GM12878 (cell line): ENCODE results near the gene TSR3. TPM values are rescaled to one million over a fixed set of nuclear protein-coding genes. Genes with fewer than 3 reads are reported as not detected.
A peak's percentile ranks its signal among the peaks of the same experiment; 100 is the strongest.

Source experiments
- ATAC-seq: fragments of 200-7000 bp; cut with Tn5 transposase; 3 replicates; pipeline ENCODE4 v1.9.1; 2020; ENCODE audit warnings: mild to moderate bottlenecking, moderate library complexity
- BruUV-seq: library from RNA; stranded (reverse); fragments of 400-500 nt; replicated peaks from 2 replicates; lab custom pipeline; 2021; lab: Mats Ljungman, UMichigan
- CTCF ChIA-PET: fragments of 300-600 bp; sonication (Branson Sonifier 250); formaldehyde crosslinking; extraction: SDS; loops from one replicate; lab custom pipeline; 2021; ENCODE audit warnings: inconsistent platforms; lab: Yijun Ruan, JAX
- POLR2A ChIA-PET: fragments of 350-600 bp; formaldehyde crosslinking; extraction: SDS; loops from one replicate; lab custom pipeline; 2021; ENCODE audit warnings: inconsistent platforms; lab: Charles Lee
- RAD21 ChIA-PET: fragments of 300-600 bp; sonication (Branson Sonifier 250); formaldehyde crosslinking; loops from one replicate; lab custom pipeline; 2023; ENCODE audit warnings: antibody characterized with exemption; ENCODE audit not compliant: unreplicated experiment; lab: Charles Lee
- SMC1A ChIA-PET: fragments of 300-600 bp; sonication (Branson Sonifier 250); formaldehyde crosslinking; loops from one replicate; lab custom pipeline; 2023; ENCODE audit not compliant: unreplicated experiment, uncharacterized antibody; lab: Charles Lee
- DNase-seq: peaks from one replicate; pipeline ENCODE4 v3.0.0-alpha.2; 2011; ENCODE audit warnings: low read depth, low spot score
- FAIRE-seq: peaks from 3 replicates; lab custom pipeline; 2011; peaks lifted over from hg19 to GRCh38; lab: Jason Lieb, UNC
- H2AFZ ChIP-seq: 2 replicates; pipeline ENCODE4 v1.6.0; 2011; ENCODE audit warnings: low read depth, low read length, control low read depth; ENCODE audit not compliant: control insufficient read depth
- H3K27ac ChIP-seq: 2 replicates; pipeline ENCODE4 v1.5.1; 2011; ENCODE audit warnings: control low read depth; ENCODE audit not compliant: control insufficient read depth, insufficient read depth
- H3K27me3 ChIP-seq, 2 experiments: replicated peaks in 1 of 2; 2 replicates each; pipeline versions ENCODE4 v1.6.0 to v1.6.1; 2011; ENCODE audit warnings: low read length in 1 of 2; ENCODE audit not compliant: control insufficient read depth in 2 of 2, insufficient read depth in 2 of 2
- H3K36me3 ChIP-seq, 2 experiments: 2 replicates each; pipeline ENCODE4 v1.5.1; 2011; ENCODE audit warnings: low read length in 1 of 2; ENCODE audit not compliant: control insufficient read depth in 2 of 2, insufficient read depth in 2 of 2
- H3K4me1 ChIP-seq: 2 replicates; pipeline ENCODE4 v1.6.1; 2011; ENCODE audit warnings: mild to moderate bottlenecking, low read length, moderate library complexity, mixed read lengths; ENCODE audit not compliant: control insufficient read depth, insufficient read depth
- H3K4me2 ChIP-seq: 2 replicates; pipeline ENCODE4 v1.6.0; 2011; ENCODE audit warnings: control low read depth; ENCODE audit not compliant: control insufficient read depth, insufficient read depth
- H3K4me3 ChIP-seq: fragments of 200-600 bp; sonication (generic); 2 replicates; pipeline ENCODE4 v1.5.1; 2016
- H3K79me2 ChIP-seq: 2 replicates; pipeline ENCODE4 v1.6.0; 2011; ENCODE audit warnings: low read length; ENCODE audit not compliant: control insufficient read depth, insufficient read depth
- H3K9ac ChIP-seq: 2 replicates; pipeline ENCODE4 v1.8.0; 2011; ENCODE audit warnings: low read length, control low read depth, mixed read lengths; ENCODE audit not compliant: control insufficient read depth, insufficient read depth
- H3K9me3 ChIP-seq: replicated peaks from 3 replicates; pipeline ENCODE4 v1.5.1; 2011; ENCODE audit warnings: mild to moderate bottlenecking, low read length; ENCODE audit not compliant: control insufficient read depth, insufficient read depth
- H4K20me1 ChIP-seq: 2 replicates; pipeline ENCODE4 v1.6.0; 2011; ENCODE audit not compliant: control insufficient read depth, insufficient read depth
- ATF3 ChIP-seq: IDR thresholded peaks from 2 replicates; pipeline ENCODE4 v1.6.1; 2011; ENCODE audit warnings: low read depth, mild to moderate bottlenecking, low read length, moderate library complexity, borderline replicate concordance; ENCODE audit errors: extremely low read depth
- ATF7 ChIP-seq: fragments of 450-650 bp; IDR thresholded peaks from 2 replicates; pipeline ENCODE4 v1.6.1; 2016; ENCODE audit warnings: low read depth, mild to moderate bottlenecking
- BCL3 ChIP-seq: IDR thresholded peaks from 2 replicates; pipeline ENCODE4 v1.6.1; 2011; ENCODE audit warnings: borderline replicate concordance, low read depth, mild to moderate bottlenecking, moderate library complexity, low read length; ENCODE audit not compliant: insufficient read depth, poor library complexity, severe bottlenecking
- BHLHE40 ChIP-seq, 2 experiments: fragments of 450-650 bp in 1 of 2; IDR thresholded peaks; 2 replicates each; pipeline ENCODE4 v1.6.1; 2011 to 2017; ENCODE audit warnings: low read depth in 2 of 2, borderline replicate concordance in 1 of 2, improper control_type of control experiment in 1 of 2, low read length in 1 of 2, mild to moderate bottlenecking in 1 of 2
- HCFC1 ChIP-seq: fragments of 150-350 bp; IDR thresholded peaks from 2 replicates; pipeline ENCODE4 v1.6.1; 2014; ENCODE audit warnings: low read length
- IKZF2 ChIP-seq, 2 experiments: fragments of 450-650 bp; IDR thresholded peaks; 2 replicates each; pipeline ENCODE4 v1.6.1; 2017; ENCODE audit warnings: mild to moderate bottlenecking in 2 of 2, moderate library complexity in 2 of 2
- LARP7 ChIP-seq: fragments of 450-650 bp; IDR thresholded peaks from 2 replicates; pipeline ENCODE4 v1.6.1; 2017; ENCODE audit warnings: mild to moderate bottlenecking
- NFIC ChIP-seq: IDR thresholded peaks from 2 replicates; pipeline ENCODE4 v1.6.1; 2012; ENCODE audit warnings: low read depth, mild to moderate bottlenecking, inconsistent platforms, low read length, moderate library complexity
- NKRF ChIP-seq: fragments of 450-650 bp; conservative IDR thresholded peaks from 2 replicates; pipeline ENCODE4 v1.6.1; 2017; ENCODE audit warnings: mild to moderate bottlenecking, moderate library complexity
- NR2C1 ChIP-seq: fragments of 450-650 bp; IDR thresholded peaks from 2 replicates; pipeline ENCODE4 v1.6.1; 2017; ENCODE audit warnings: antibody characterized with exemption, mild to moderate bottlenecking, moderate library complexity
- POLR2A ChIP-seq: IDR thresholded peaks from 2 replicates; pipeline ENCODE4 v1.6.1; 2011; ENCODE audit warnings: low read depth, mild to moderate bottlenecking, low read length
- POLR2AphosphoS5 ChIP-seq: IDR thresholded peaks from 2 replicates; pipeline ENCODE4 v1.6.1; 2011; ENCODE audit warnings: mild to moderate bottlenecking, low read length, inconsistent platforms
- RB1 ChIP-seq: fragments of 450-650 bp; formaldehyde crosslinking; IDR thresholded peaks from 2 replicates; pipeline ENCODE4 v1.6.1; 2017; ENCODE audit warnings: mild to moderate bottlenecking, borderline replicate concordance
- RUNX3 ChIP-seq: IDR thresholded peaks from 2 replicates; pipeline ENCODE4 v1.6.1; 2012; ENCODE audit warnings: low read length, inconsistent platforms
- SMARCA5 ChIP-seq: fragments of 450-650 bp; IDR thresholded peaks from 2 replicates; pipeline ENCODE4 v1.6.1; 2017; ENCODE audit warnings: mild to moderate bottlenecking
- TAF1 ChIP-seq: IDR thresholded peaks from 2 replicates; pipeline ENCODE4 v1.6.1; 2011; ENCODE audit warnings: mild to moderate bottlenecking, low read depth, low read length, borderline replicate concordance
- TCF12 ChIP-seq: IDR thresholded peaks from 2 replicates; pipeline ENCODE4 v1.6.1; 2011; ENCODE audit warnings: low read depth, mild to moderate bottlenecking, low read length
- TCF3 ChIP-seq: IDR thresholded peaks from 2 replicates; pipeline ENCODE4 v1.6.1; 2012; ENCODE audit warnings: low read depth, mild to moderate bottlenecking, low read length, borderline replicate concordance; ENCODE audit not compliant: insufficient read depth
- YY1 ChIP-seq: IDR thresholded peaks from 2 replicates; pipeline ENCODE4 v1.6.1; 2011; ENCODE audit warnings: low read depth, mild to moderate bottlenecking, low read length
- ZNF24 ChIP-seq: fragments of 450-650 bp; IDR thresholded peaks from 2 replicates; pipeline ENCODE4 v1.6.1; 2017; ENCODE audit warnings: antibody characterized with exemption, mild to moderate bottlenecking
- WGBS: methylation state at CpG from one replicate; pipeline ENCODE4 v1.1.6; 2016; ENCODE audit warnings: low lambda C conversion rate; ENCODE audit not compliant: insufficient replicate concordance, insufficient coverage; ENCODE audit errors: missing lambda C conversion rate; 5-methylcytosine and 5-hydroxymethylcytosine counted together
- in situ Hi-C: fragments of 300-500 bp; cut with MboI; formaldehyde crosslinking; loops from 9 replicates; pipeline ENCODE4 v1.14.3; 2018; ENCODE audit warnings: mixed read lengths
- intact Hi-C: fragments of 100-400 bp; cut with micrococcal nuclease; formaldehyde crosslinking; loops from one replicate; pipeline ENCODE4 v1.14.2; 2022; ENCODE audit not compliant: unreplicated experiment
- polyA plus RNA-seq, 11 experiments: library from polyadenylated mRNA; depleted of rRNA in 4 of 11; unstranded in 6 of 11; stranded (reverse) in 5 of 11; fragments of >200 nt; fragmentation: Nextera tagmentation in 4 of 11; fragmentation: Illumina TruSeq in 1 of 11; extraction: Ambion mirVana in 4 of 11; extraction: Trizol in 1 of 11; gene quantifications; 1 replicate in 1 of 11; 2 replicates in 10 of 11; pipeline versions ENCODE4 v1.2.1 to v1.2.3, GENCODE V29; 2011 to 2016; ENCODE audit warnings: inconsistent platforms in 2 of 11, missing spikeins in 2 of 11, low read depth in 1 of 11
- total RNA-seq, 4 experiments: library from RNA; depleted of rRNA in 3 of 4; stranded (reverse); fragments of >200 nt in 3 of 4; fragmentation: Illumina TruSeq in 1 of 4; extraction: Trizol in 1 of 4; gene quantifications; 2 replicates each; pipeline versions ENCODE4 v1.2.1 to v1.2.3, GENCODE V29; 2013 to 2021

Gene TSR3
- total and polyA plus RNA-seq, 10 of the 15 experiments (the other 5 are each of a cell fraction or from before 2014, with no cell fraction given) = 3.4 to 108 (median 46.9) TPM

GRCh38 chr16:1308036-1308976 is 43.4 kb downstream of the TSR3 start:
- no TSS peak for BruUV-seq
- Histone ChIP-seq H3K4me3 (peak overlapping the region; percentile 41; the same call in 1 of the 2 replicates), H3K4me2 (peak overlapping the region; percentile 64), H3K79me2 (peaks cover 34% of the 10 kb centered on the region), H3K4me1 (peaks cover 16% of the 10 kb centered on the region), H2AFZ (peak overlapping the region; percentile 63), H3K9ac (peak overlapping the region; percentile 62; the same call in 1 of the 2 replicates), H3K9me3 (no peaks in the 10 kb centered on the region; the same call in 2 of the 3 replicates), H3K36me3 (peaks cover 0 to 6% of the 10 kb centered on the region in 2 experiments; a peak in 2 of 4 replicates), H4K20me1 (peaks cover 29% of the 10 kb centered on the region), H3K27ac (peak overlapping the region; percentile 100), H3K27me3 (no peaks in the 10 kb centered on the region)
- ChIA-PET SMC1A (no interaction called here), POLR2A (interaction anchor here (0.6 kb wide), 1 partner anchor 1851 kb away, joined by 3 read pairs; no protein-coding TSS in a partner anchor), CTCF (interaction anchor here (0.6 kb wide), 1 partner anchor 11 kb away, joined by 3 read pairs; no protein-coding TSS in a partner anchor), RAD21 (interaction anchor here (0.7 kb wide), 1 partner anchor 34 kb away, joined by 3 read pairs; no protein-coding TSS in a partner anchor)
- ATAC-seq (peak; percentile 46), DNase-seq (no peak), FAIRE-seq (peak; percentile 85)
- intact Hi-C loops = loop anchor here (5.0 kb wide), 1 partner anchor 114 kb away; the partner anchor contains the start of gene UQCC4
- WGBS = 0% methylated on average over 12 of the region's 43 CpGs
- in situ Hi-C loops = no loop called here
- 0 out of 2 replicates have a peak, but pooled peaks have one; percentile 52 for TF ChIP-seq SMARCA5
- peak in 1 of 2 experiments; percentile 32; a peak in 1 of 4 replicates for TF ChIP-seq BHLHE40 (IDR thresholded peaks at IDR 0.05; ENCODE audit: borderline replicate concordance in 1 of 2, low read depth in 2 of 2, low read length in 1 of 2)
- 0 out of 4 replicates have a peak, but pooled peaks of 1 of the 2 experiments have one; percentile 34 for TF ChIP-seq IKZF2 (IDR thresholded peaks at IDR 0.05)
- TF ChIP-seq TCF12 = 0 out of 2 replicates have a peak, but pooled peaks have one; percentile 20
- no peak for TF ChIP-seq YY1
- TF ChIP-seq LARP7 = peak; percentile 33
- TF ChIP-seq POLR2AphosphoS5 = peak; percentile 67; the same call in 1 of the 2 replicates
- TF ChIP-seq ATF7 = no peak
- TF ChIP-seq HCFC1 = no peak
- peak; percentile 28; the same call in 1 of the 2 replicates for TF ChIP-seq TAF1
- TF ChIP-seq NR2C1 = peak; percentile 47
- TF ChIP-seq RUNX3 = peak; percentile 28
- TF ChIP-seq ZNF24 = peak; percentile 100
- peak; percentile 75 for TF ChIP-seq POLR2A
- no peak for TF ChIP-seq ATF3
- peak; percentile 29; the same call in 1 of the 2 replicates for TF ChIP-seq TCF3
- TF ChIP-seq BCL3 = peak; percentile 89
- TF ChIP-seq NFIC = no peak
- TF ChIP-seq NKRF = peak; percentile 62; the same call in 1 of the 2 replicates
- TF ChIP-seq RB1 = no peak
